ENCODE measurements around the gene PRIMPOL. TPM values are rescaled to one million over a fixed set of nuclear protein-coding genes. Genes with fewer than 3 reads are reported as not detected.
"Not testable (repeated sequence)": the region's sequence is repeated elsewhere in the genome, so short reads cannot be mapped to it uniquely, and the experiment has no call there.

The PRIMPOL gene
- total RNA-seq, 2 donors from 2014 or later, result 10.8 to 24.9 TPM

GRCh38 chr4:184715526-184715925, 66.0 kb downstream of the PRIMPOL start:
- H3K27ac Mint-ChIP-seq, result no peak overlapping the region

DNA sequence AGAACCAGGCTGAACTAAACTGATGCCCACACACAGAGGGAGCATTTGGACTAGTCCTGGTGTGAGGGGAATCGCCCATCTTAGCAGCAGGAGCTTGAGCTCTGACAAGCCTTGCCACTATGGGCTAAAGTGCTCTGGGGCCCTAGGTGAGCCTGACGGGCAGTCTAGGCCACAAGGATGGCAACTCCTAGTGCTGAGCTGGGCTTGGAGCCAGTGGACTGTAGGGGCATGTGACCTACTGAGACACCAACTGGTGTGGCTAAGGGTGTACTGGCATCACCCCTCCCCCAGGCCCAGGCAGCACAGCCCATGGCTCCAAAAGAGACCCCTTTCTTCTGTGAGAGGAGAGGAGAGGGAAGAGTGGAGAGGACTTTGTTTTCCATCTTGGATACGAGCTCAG, 69.9 kb downstream of the PRIMPOL start:
- no peak for DNase-seq (ENCODE audit: low spot score in 2 of 2)
- H3K9me3 Mint-ChIP-seq, result peaks cover 14 to 20% of the 10 kb centered on the region in 2 donors
- H3K36me3 Mint-ChIP-seq, result peaks cover 70 to 79% of the 10 kb centered on the region in 2 donors
- no peak for ATAC-seq
- H3K27ac Mint-ChIP-seq, result no peak overlapping the region

More at GRCh38 chr4:184715526-184715925, 66.0 kb downstream of the PRIMPOL start:
- DNase-seq (ENCODE audit: low spot score in 2 of 2) (no peak), ATAC-seq (no peak)
- Mint-ChIP-seq H3K9me3 (peaks cover 0 to 6% of the 10 kb centered on the region in 2 donors), H3K36me3 (peaks cover 51 to 52% of the 10 kb centered on the region in 2 donors)

GRCh38 chr4:184721254-184721653, 71.7 kb downstream of the PRIMPOL start:
- DNase-seq (ENCODE audit: low spot score in 2 of 2), result no peak
- no peak for ATAC-seq
- Mint-ChIP-seq H3K27ac (no peak overlapping the region), H3K36me3 (peaks cover 74 to 80% of the 10 kb centered on the region in 2 donors), H3K9me3 (peaks cover 14 to 20% of the 10 kb centered on the region in 2 donors)

DNA sequence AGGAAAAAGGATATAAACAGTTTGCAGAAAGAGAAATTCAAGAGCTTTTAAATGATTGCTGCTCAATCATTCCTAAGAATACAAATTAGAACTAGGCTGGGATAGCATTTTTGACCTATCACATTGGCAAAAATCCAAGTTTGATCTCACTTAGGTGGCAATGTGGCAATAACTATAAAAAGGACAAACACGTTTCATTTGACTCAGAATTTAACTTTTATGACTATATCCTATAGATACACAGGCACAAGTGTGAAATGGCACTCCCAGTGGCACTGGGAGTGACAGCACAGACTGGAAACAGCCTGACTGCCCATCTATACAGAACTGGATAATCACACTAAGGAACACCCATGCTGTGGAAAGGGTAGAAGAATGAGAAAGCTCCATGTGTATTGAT, 73.3 kb downstream of the PRIMPOL start:
- Mint-ChIP-seq H3K36me3 (peaks cover 70 to 76% of the 10 kb centered on the region in 2 donors), H3K9me3 (peaks cover 14 to 20% of the 10 kb centered on the region in 2 donors), H3K27ac (no peak overlapping the region)
- ATAC-seq (peak; percentile 38 to 62), DNase-seq (ENCODE audit: low spot score in 2 of 2) (no peak)

DNA sequence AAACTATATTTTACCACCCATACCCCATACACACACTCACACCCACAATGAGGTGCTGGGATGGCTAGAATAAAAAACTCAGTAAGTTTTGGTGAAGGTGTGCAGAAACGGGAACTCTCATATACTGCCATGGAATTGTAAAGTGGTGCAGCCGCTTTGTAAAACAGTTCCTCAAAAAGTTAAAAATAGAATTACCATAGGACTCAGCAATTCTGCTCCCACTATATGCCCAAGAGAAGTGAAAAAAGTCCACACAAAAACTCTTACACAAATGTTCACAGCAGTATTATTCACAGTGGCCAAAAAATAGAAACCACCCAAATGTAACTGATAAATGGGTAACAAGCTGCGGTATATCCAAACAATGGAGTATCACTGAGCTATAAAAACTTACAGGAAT, 77.9 kb downstream of the PRIMPOL start:
- DNase-seq (ENCODE audit: low spot score in 2 of 2) (no peak), ATAC-seq (no peak)
- H3K9me3 Mint-ChIP-seq, result no peaks in the 10 kb centered on the region
- no peak overlapping the region for H3K27ac Mint-ChIP-seq
- peaks cover 47 to 51% of the 10 kb centered on the region in 2 donors for H3K36me3 Mint-ChIP-seq

DNA sequence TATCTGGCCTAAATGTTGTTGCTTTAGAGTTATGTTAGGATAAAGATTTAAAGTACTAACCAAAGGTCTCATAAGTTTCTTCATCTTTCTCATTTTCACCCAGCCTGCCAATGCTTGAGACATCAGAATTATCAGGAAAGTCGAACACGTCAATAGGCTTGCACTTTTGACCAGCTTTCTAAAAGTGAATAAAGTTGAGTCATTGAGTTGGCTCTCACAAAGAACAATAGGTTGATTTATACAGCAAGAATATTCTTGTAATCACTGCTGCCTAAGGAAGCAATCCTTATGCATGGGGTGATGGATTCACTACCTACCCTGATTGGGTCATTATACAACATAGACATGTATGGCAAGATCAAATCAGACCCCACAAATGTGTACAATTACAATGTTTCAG, 79.3 kb downstream of the PRIMPOL start:
- ATAC-seq (no peak), DNase-seq (ENCODE audit: low spot score in 2 of 2) (no peak)
- H3K9me3 Mint-ChIP-seq, result no peaks in the 10 kb centered on the region
- peaks cover 44 to 52% of the 10 kb centered on the region in 2 donors for H3K36me3 Mint-ChIP-seq
- no peak overlapping the region for H3K27ac Mint-ChIP-seq

GRCh38 chr4:184729946-184730345, 80.4 kb downstream of the PRIMPOL start:
- ATAC-seq (no peak), DNase-seq (ENCODE audit: low spot score in 2 of 2) (no peak)
- Mint-ChIP-seq H3K36me3 (peaks cover 37 to 44% of the 10 kb centered on the region in 2 donors), H3K27ac (no peak overlapping the region), H3K9me3 (no peaks in the 10 kb centered on the region)

GRCh38 chr4:184731056-184731455, 81.5 kb downstream of the PRIMPOL start:
- Mint-ChIP-seq H3K9me3 (no peaks in the 10 kb centered on the region), H3K36me3 (peaks cover 37% of the 10 kb centered on the region in 2 donors), H3K27ac (no peak overlapping the region)
- DNase-seq (ENCODE audit: low spot score in 2 of 2) (no peak), ATAC-seq (no peak)

DNA sequence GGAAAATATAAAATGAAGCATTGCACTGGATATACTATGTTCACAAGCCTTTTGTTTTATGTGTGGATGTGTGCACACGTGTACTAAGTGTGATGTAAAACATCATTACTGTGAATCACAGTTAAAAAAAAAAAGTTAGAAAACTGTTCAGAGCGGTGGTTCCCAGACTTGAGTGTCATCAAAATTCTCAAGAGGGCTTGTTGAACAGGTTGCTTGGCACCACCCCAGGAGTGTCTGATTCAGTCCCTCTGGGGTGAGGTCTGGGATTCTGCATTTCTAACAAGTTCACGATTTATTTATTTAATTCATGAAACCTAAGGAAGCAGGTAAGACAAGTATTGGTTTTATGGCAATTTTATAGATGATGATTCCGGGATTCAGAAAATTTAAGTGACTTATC, 82.6 kb downstream of the PRIMPOL start:
- DNase-seq (ENCODE audit: low spot score in 2 of 2), result no peak
- H3K9me3 Mint-ChIP-seq, result no peaks in the 10 kb centered on the region
- peak overlapping the region; percentile 94 to 99 for H3K27ac Mint-ChIP-seq
- H3K36me3 Mint-ChIP-seq, result peaks cover 32 to 34% of the 10 kb centered on the region in 2 donors
- no peak for ATAC-seq

- ATAC-seq, result peak; percentile 91 to 92
- Mint-ChIP-seq H3K9me3 (no peaks in the 10 kb centered on the region), H3K36me3 (peaks cover 16 to 25% of the 10 kb centered on the region in 2 donors), H3K27ac (peak within 1 kb of the TSS; percentile 94 to 99)
- DNase-seq (ENCODE audit: low spot score in 2 of 2), result peak; percentile 94 to 97
Observed at GRCh38 chr4:184733654-184734524, 84.4 kb downstream of the PRIMPOL start, which contains the start of gene CENPU. CENPU (minus strand) TSS chr4:184734096; CDS start chr4:184734062, 34 bp downstream.

DNA sequence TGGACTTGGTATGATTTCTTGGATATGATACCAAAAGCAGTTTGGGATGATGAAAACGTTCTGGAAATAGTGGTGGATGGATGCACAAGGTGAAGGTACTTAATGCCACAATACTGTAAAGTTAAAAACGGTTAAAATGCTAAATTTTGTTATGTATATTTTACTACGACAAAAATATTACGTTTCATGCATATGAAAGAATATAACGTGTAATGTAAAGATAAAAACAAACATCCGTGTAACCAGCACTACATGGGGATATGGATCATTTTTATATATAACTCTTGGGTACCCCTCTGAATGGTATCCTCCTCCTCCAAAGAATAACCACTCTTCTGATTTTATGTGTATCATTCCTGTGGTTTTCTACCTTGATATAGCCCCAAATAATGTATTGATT, 85.2 kb downstream of the PRIMPOL start:
- H3K27ac Mint-ChIP-seq, result peak overlapping the region; percentile 94 to 99
- H3K36me3 Mint-ChIP-seq, result peaks cover 14 to 23% of the 10 kb centered on the region in 2 donors
- no peaks in the 10 kb centered on the region for H3K9me3 Mint-ChIP-seq
- no peak for ATAC-seq
- no peak for DNase-seq (ENCODE audit: low spot score in 2 of 2)

DNA sequence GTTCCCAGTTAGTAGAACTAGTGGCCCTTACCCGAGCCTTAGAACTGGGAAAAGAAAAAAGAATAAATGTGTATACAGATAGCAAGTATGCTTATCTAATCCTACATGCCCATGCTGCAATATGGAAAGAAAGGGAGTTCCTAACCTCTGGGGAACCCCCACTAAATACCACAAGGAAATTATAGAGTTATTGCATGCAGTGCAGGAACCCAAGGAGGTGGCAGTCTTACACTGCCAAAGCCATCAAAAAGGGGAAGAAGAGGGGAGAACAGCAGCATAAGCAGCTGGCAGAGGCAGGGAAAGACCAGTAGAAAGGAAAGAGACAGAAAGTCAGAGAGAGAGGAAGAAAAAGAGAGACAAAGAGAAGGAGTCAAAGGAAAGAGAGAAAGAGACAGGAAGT, 90.0 kb downstream of the PRIMPOL start:
- not testable (repeated sequence) for H3K36me3 Mint-ChIP-seq; H3K9me3 Mint-ChIP-seq; DNase-seq (ENCODE audit: low spot score in 2 of 2); ATAC-seq
- H3K27ac Mint-ChIP-seq, result peak overlapping the region; percentile 2 to 43

- H3K27ac Mint-ChIP-seq, result no peak overlapping the region
- H3K36me3 Mint-ChIP-seq, result no peaks in the 10 kb centered on the region
- ATAC-seq, result no peak
- no peak for DNase-seq (ENCODE audit: low spot score in 2 of 2)
- no peaks in the 10 kb centered on the region for H3K9me3 Mint-ChIP-seq
Observed at GRCh38 chr4:184740980-184741391, 91.4 kb downstream of the PRIMPOL start.

- not testable (repeated sequence) for H3K36me3 Mint-ChIP-seq; DNase-seq (ENCODE audit: low spot score in 2 of 2); ATAC-seq; H3K9me3 Mint-ChIP-seq; H3K27ac Mint-ChIP-seq
Observed at GRCh38 chr4:184741651-184742050, 92.1 kb downstream of the PRIMPOL start.

- no peak for ATAC-seq
- Mint-ChIP-seq H3K9me3 (no peaks in the 10 kb centered on the region), H3K27ac (no peak overlapping the region), H3K36me3 (no peaks in the 10 kb centered on the region)
- DNase-seq (ENCODE audit: low spot score in 2 of 2), result no peak
Observed at GRCh38 chr4:184743650-184744049, 94.1 kb downstream of the PRIMPOL start.

GRCh38 chr4:184744236-184744635, 94.7 kb downstream of the PRIMPOL start:
- Mint-ChIP-seq H3K9me3 (no peaks in the 10 kb centered on the region), H3K27ac (no peak overlapping the region), H3K36me3 (no peaks in the 10 kb centered on the region)
- DNase-seq (ENCODE audit: low spot score in 2 of 2) (no peak), ATAC-seq (no peak)
